Neural progenitor cell (in vitro differentiated cells): ENCODE measurements around the gene ZBED5. TPM values are rescaled to one million over a fixed set of nuclear protein-coding genes. Genes with fewer than 3 reads are reported as not detected.

Experiments
- DNase-seq: peaks from one replicate; pipeline ENCODE4 v3.0.0-alpha.2; 2016; ENCODE audit warnings: low spot score
- H2AFZ ChIP-seq: fragments of 200-600 bp; sonication (generic); replicated peaks from 2 replicates; pipeline ENCODE4 v1.6.1; 2016; ENCODE audit warnings: antibody characterized with exemption
- H3F3A ChIP-seq: fragments of 200-600 bp; sonication (generic); 2 replicates; pipeline ENCODE4 v1.6.1; 2016; ENCODE audit warnings: antibody characterized with exemption, low read depth
- H3K27ac ChIP-seq: fragments of 200-600 bp; sonication (generic); 2 replicates; pipeline ENCODE4 v1.5.1; 2016; ENCODE audit warnings: mild to moderate bottlenecking
- H3K27me3 ChIP-seq: fragments of 200-600 bp; sonication (generic); 2 replicates; pipeline ENCODE4 v1.6.1; 2016; ENCODE audit warnings: mild to moderate bottlenecking, moderate library complexity
- H3K36me3 ChIP-seq: fragments of 200-600 bp; sonication (generic); 2 replicates; pipeline ENCODE4 v1.5.1; 2016
- H3K4me1 ChIP-seq: fragments of 200-600 bp; sonication (generic); 2 replicates; pipeline ENCODE4 v1.6.1; 2016; ENCODE audit warnings: mixed run types
- H3K4me2 ChIP-seq: fragments of 200-600 bp; sonication (generic); 2 replicates; pipeline ENCODE4 v1.6.1; 2016
- H3K4me3 ChIP-seq: fragments of 200-600 bp; sonication (generic); 2 replicates; pipeline ENCODE4 v1.5.1; 2016
- H3K79me2 ChIP-seq: fragments of 200-600 bp; sonication (generic); 2 replicates; pipeline ENCODE4 v1.6.1; 2016; ENCODE audit warnings: low read depth
- H3K9ac ChIP-seq: fragments of 200-600 bp; sonication (generic); 2 replicates; pipeline ENCODE4 v1.6.1; 2016
- H3K9me3 ChIP-seq: fragments of 200-600 bp; sonication (generic); 2 replicates; pipeline ENCODE4 v1.5.1; 2016; ENCODE audit warnings: low read depth
- H4K20me1 ChIP-seq: fragments of 200-600 bp; sonication (generic); 2 replicates; pipeline ENCODE4 v1.6.1; 2016; ENCODE audit warnings: low read depth
- H3K27ac Mint-ChIP-seq: 3 replicates; pipeline ENCODE4 v1.8.0; 2021; ENCODE audit warnings: mixed read lengths
- H3K27me3 Mint-ChIP-seq: 2 replicates; pipeline ENCODE4 v1.8.0; 2022; ENCODE audit warnings: low read depth, mild to moderate bottlenecking, inconsistent platforms, moderate library complexity, mixed read lengths; ENCODE audit not compliant: insufficient read depth
- H3K36me3 Mint-ChIP-seq: 3 replicates; pipeline ENCODE4 v1.8.0; 2021; ENCODE audit warnings: mixed read lengths
- H3K4me1 Mint-ChIP-seq: 3 replicates; pipeline ENCODE4 v1.8.0; 2021; ENCODE audit warnings: mixed read lengths
- H3K4me3 Mint-ChIP-seq: 3 replicates; pipeline ENCODE4 v1.8.0; 2021; ENCODE audit warnings: mild to moderate bottlenecking, moderate library complexity, mixed read lengths
- H3K9me3 Mint-ChIP-seq: 3 replicates; pipeline ENCODE4 v1.8.0; 2020; ENCODE audit warnings: mixed read lengths
- CTCF ChIP-seq: fragments of 200-600 bp; sonication (generic); IDR thresholded peaks from 2 replicates; pipeline ENCODE4 v1.5.1; 2017; ENCODE audit warnings: antibody characterized with exemption, mild to moderate bottlenecking
- EZH2 ChIP-seq: fragments of 200-600 bp; sonication (generic); IDR thresholded peaks from 2 replicates; pipeline ENCODE4 v1.6.1; 2017; ENCODE audit warnings: antibody characterized with exemption, mild to moderate bottlenecking, moderate library complexity
- EZH2phosphoT487 ChIP-seq: fragments of 200-600 bp; sonication (generic); IDR thresholded peaks from 2 replicates; pipeline ENCODE4 v1.6.1; 2017; ENCODE audit warnings: antibody characterized with exemption
- total RNA-seq: library from RNA; depleted of rRNA; stranded (reverse); fragments of >200 nt; gene quantifications from 2 replicates; pipeline ENCODE4 v1.2.3, GENCODE V29; 2015; ENCODE audit warnings: low replicate concordance

ZBED5 gene
- total RNA-seq, 1 donor from 2014 or later: 87.9 TPM

GRCh38 chr11:10808553-10809372 lies 49.1 kb downstream of the ZBED5 start, which contains the start of gene EIF4G2:
Gene EIF4G2 (minus strand): TSS chr11:10808926.
- H3K4me3 ChIP-seq: peak within 1 kb of the TSS; percentile 99
- Mint-ChIP-seq H3K27me3 (peaks cover 5% of the 10 kb centered on the region), H3K4me1 (peaks cover 35% of the 10 kb centered on the region), H3K9me3 (no peaks in the 10 kb centered on the region), H3K4me3 (peak within 1 kb of the TSS; percentile 97), H3K27ac (peak within 1 kb of the TSS; percentile 100), H3K36me3 (peaks cover 31% of the 10 kb centered on the region)
- peaks cover 31% of the 10 kb centered on the region for H3K36me3 ChIP-seq
- no peaks in the 10 kb centered on the region for H3K9me3 ChIP-seq
- H3K4me1 ChIP-seq: peaks cover 25% of the 10 kb centered on the region
- peaks cover 62% of the 10 kb centered on the region for H3K79me2 ChIP-seq
- no peaks in the 10 kb centered on the region for H3K27me3 ChIP-seq
- peak within 1 kb of the TSS; percentile 95 for H3K27ac ChIP-seq
- peak; percentile 98 for DNase-seq
- H3K9ac ChIP-seq: peak within 1 kb of the TSS; percentile 98
- H2AFZ ChIP-seq: peak within 1 kb of the TSS; percentile 65
- H4K20me1 ChIP-seq: peaks cover 42% of the 10 kb centered on the region
- TF ChIP-seq CTCF (no peak), EZH2phosphoT487 (no peak), EZH2 (no peak)
- H3K4me2 ChIP-seq: peak within 1 kb of the TSS; percentile 94
- H3F3A ChIP-seq: peaks cover 56% of the 10 kb centered on the region

GRCh38 chr11:10808235-10808552 lies 49.7 kb downstream of the ZBED5 start:
- TF ChIP-seq EZH2phosphoT487 (no peak), CTCF (no peak), EZH2 (no peak)
- peak overlapping the region; percentile 98 for H3K9ac ChIP-seq
- H3K27me3 ChIP-seq: no peaks in the 10 kb centered on the region
- peaks cover 25% of the 10 kb centered on the region for H3K4me1 ChIP-seq
- Mint-ChIP-seq H3K27me3 (peaks cover 5% of the 10 kb centered on the region), H3K9me3 (no peaks in the 10 kb centered on the region), H3K36me3 (peaks cover 36% of the 10 kb centered on the region), H3K4me1 (peaks cover 40% of the 10 kb centered on the region), H3K4me3 (peak overlapping the region; percentile 97), H3K27ac (peak overlapping the region; percentile 100)
- no peak for DNase-seq
- H3K4me2 ChIP-seq: peak overlapping the region; percentile 94
- peaks cover 48% of the 10 kb centered on the region for H4K20me1 ChIP-seq
- H3K4me3 ChIP-seq: peak overlapping the region; percentile 99
- peaks cover 37% of the 10 kb centered on the region for H3K36me3 ChIP-seq
- peaks cover 61% of the 10 kb centered on the region for H3F3A ChIP-seq
- peaks cover 68% of the 10 kb centered on the region for H3K79me2 ChIP-seq
- H3K27ac ChIP-seq: peak overlapping the region; percentile 95
- H3K9me3 ChIP-seq: no peaks in the 10 kb centered on the region
- peak overlapping the region; percentile 15 for H2AFZ ChIP-seq

- H3K27ac ChIP-seq: peak overlapping the region; percentile 95
- H3K79me2 ChIP-seq: peaks cover 73% of the 10 kb centered on the region
- H3K36me3 ChIP-seq: peaks cover 42% of the 10 kb centered on the region
- H3K4me1 Mint-ChIP-seq: peaks cover 40% of the 10 kb centered on the region
- peak; percentile 65 for DNase-seq
- TF ChIP-seq CTCF: no peak
- no peak for TF ChIP-seq EZH2phosphoT487
- no peak for TF ChIP-seq EZH2
- H3K9me3 ChIP-seq: no peaks in the 10 kb centered on the region
- no peak overlapping the region for H2AFZ ChIP-seq
- H3K27me3 Mint-ChIP-seq: peaks cover 5% of the 10 kb centered on the region
- peaks cover 25% of the 10 kb centered on the region for H3K4me1 ChIP-seq
- H3K4me3 Mint-ChIP-seq: peak overlapping the region; percentile 97
- peak overlapping the region; percentile 99 for H3K4me3 ChIP-seq
- peaks cover 53% of the 10 kb centered on the region for H4K20me1 ChIP-seq
- no peaks in the 10 kb centered on the region for H3K9me3 Mint-ChIP-seq
- peaks cover 67% of the 10 kb centered on the region for H3F3A ChIP-seq
- peak overlapping the region; percentile 94 for H3K4me2 ChIP-seq
- peaks cover 38% of the 10 kb centered on the region for H3K36me3 Mint-ChIP-seq
- H3K9ac ChIP-seq: peak overlapping the region; percentile 98
- H3K27me3 ChIP-seq: no peaks in the 10 kb centered on the region
- H3K27ac Mint-ChIP-seq: peak overlapping the region; percentile 93
These were observed 50.2 kb downstream of the ZBED5 start for GRCh38 chr11:10807493-10808234.
